HG03354 (cell line): Measurements from ENCODE around the gene DCTN4.
A peak's percentile ranks its signal among the peaks of the same experiment; 100 is the strongest.
"Not testable (repeated sequence)": the region's sequence is repeated elsewhere in the genome, so short reads cannot be mapped to it uniquely, and the experiment has no call there.

Experiments
- ATAC-seq: cut with Tn5 transposase; IDR thresholded peaks from one replicate; pipeline ENCODE4 v1.9.1; 2021; ENCODE audit warnings: mild to moderate bottlenecking; ENCODE audit not compliant: unreplicated experiment, poor library complexity, severe bottlenecking

The DCTN4 gene

GRCh38 chr5:150758531-150759333, at the start of gene DCTN4:
Gene DCTN4 (minus strand): TSS chr5:150759017. CDS start chr5:150758993, 24 bp downstream.
- peak; percentile 99 for ATAC-seq

- ATAC-seq = no peak
These were observed 45.6 kb upstream of the DCTN4 start for GRCh38 chr5:150804388-150804787.

GRCh38 chr5:150801117-150801927, 42.5 kb upstream of the DCTN4 start:
- peak; percentile 79 for ATAC-seq

GRCh38 chr5:150797384-150797783, 38.6 kb upstream of the DCTN4 start:
- no peak for ATAC-seq

GRCh38 chr5:150794927-150795326, 36.1 kb upstream of the DCTN4 start:
- no peak for ATAC-seq

GRCh38 chr5:150793423-150793888, 34.6 kb upstream of the DCTN4 start:
- ATAC-seq = not testable (repeated sequence)

- ATAC-seq = no peak
These were observed 32.7 kb upstream of the DCTN4 start for GRCh38 chr5:150791536-150791935.

- ATAC-seq = peak; percentile 97
These were observed 31.3 kb upstream of the DCTN4 start for GRCh38 chr5:150789943-150790611.

GRCh38 chr5:150789450-150789849, 30.6 kb upstream of the DCTN4 start:
- ATAC-seq = peak; percentile 1

GRCh38 chr5:150788977-150789376, 30.2 kb upstream of the DCTN4 start:
- no peak for ATAC-seq

- no peak for ATAC-seq
These were observed 28.8 kb upstream of the DCTN4 start for GRCh38 chr5:150787656-150788055.

GRCh38 chr5:150786876-150787275, 28.1 kb upstream of the DCTN4 start:
- no peak for ATAC-seq

- no peak for ATAC-seq
These were observed 27.1 kb upstream of the DCTN4 start for GRCh38 chr5:150785950-150786349.

- peak; percentile 54 for ATAC-seq
These were observed 24.7 kb upstream of the DCTN4 start for GRCh38 chr5:150783422-150783928.

- ATAC-seq = no peak
These were observed 24.0 kb upstream of the DCTN4 start for GRCh38 chr5:150782850-150783249.

- ATAC-seq = no peak
These were observed 23.1 kb upstream of the DCTN4 start for GRCh38 chr5:150781706-150782614.

GRCh38 chr5:150780816-150781221, 22.0 kb upstream of the DCTN4 start:
- ATAC-seq = no peak

GRCh38 chr5:150780187-150780692, 21.4 kb upstream of the DCTN4 start:
- ATAC-seq = peak; percentile 62
